SK-N-SH (cell line): ENCODE results near the gene HAUS8. TPM values are rescaled to one million over a fixed set of nuclear protein-coding genes. Genes with fewer than 3 reads are reported as not detected.

Experiments
- CTCF ChIA-PET: fragments of 300-600, 350-600 bp; formaldehyde crosslinking; extraction: SDS; loops from one replicate; lab custom pipeline; 2021; lab: Yijun Ruan, JAX
- POLR2A ChIA-PET: fragments of 350-600 bp; sonication (Branson Sonifier 250); formaldehyde crosslinking; extraction: SDS; loops from one replicate; lab custom pipeline; 2020; ENCODE audit warnings: antibody characterized with exemption, inconsistent platforms; lab: Yijun Ruan, JAX
- DNase-seq: peaks from one replicate; pipeline ENCODE4 v3.0.0; 2012
- H2AFZ ChIP-seq: fragments of 200-600 bp; sonication (generic); 2 replicates; pipeline ENCODE4 v1.8.1; 2016; ENCODE audit warnings: antibody characterized with exemption, mild to moderate bottlenecking, low read depth
- H3F3A ChIP-seq: fragments of 200-600 bp; sonication (generic); replicated peaks from 2 replicates; pipeline ENCODE3; 2016; ENCODE audit warnings: antibody characterized with exemption, mild to moderate bottlenecking; ENCODE audit not compliant: insufficient read depth
- H3K27ac ChIP-seq, 2 experiments: fragments of 200-500 bp in 1 of 2; fragments of 200-600 bp in 1 of 2; sonication (Bioruptor generic) in 1 of 2; sonication (generic), shearing (Covaris generic) in 1 of 2; 2 replicates each; pipeline versions ENCODE4 v1.5.1 to v1.6.1; 2014 to 2016; ENCODE audit warnings: low read depth in 2 of 2, inconsistent platforms in 1 of 2, low read length in 1 of 2, mild to moderate bottlenecking in 1 of 2, mixed read lengths in 1 of 2
- H3K27me3 ChIP-seq: fragments of 200-600 bp; sonication (generic), shearing (Covaris generic); 2 replicates; pipeline ENCODE4 v1.6.1; 2016; ENCODE audit warnings: mixed run types; ENCODE audit not compliant: insufficient read depth
- H3K36me3 ChIP-seq, 2 experiments: fragments of 200-500 bp in 1 of 2; fragments of 200-600 bp in 1 of 2; sonication (Bioruptor generic) in 1 of 2; sonication (generic) in 1 of 2; replicated peaks in 1 of 2; 2 replicates each; pipeline versions ENCODE3 to v1.5.1; 2014 to 2016; ENCODE audit warnings: low read length in 1 of 2, mild to moderate bottlenecking in 1 of 2; ENCODE audit not compliant: insufficient read depth in 2 of 2, control insufficient read depth in 1 of 2
- H3K4me1 ChIP-seq, 2 experiments: fragments of 200-500 bp in 1 of 2; fragments of 200-600 bp in 1 of 2; sonication (Bioruptor generic) in 1 of 2; sonication (generic), shearing (Covaris generic) in 1 of 2; 2 replicates each; pipeline versions ENCODE4 v1.5.1 to v1.6.1; 2014 to 2016; ENCODE audit warnings: low read depth in 1 of 2, low read length in 1 of 2, mixed run types in 1 of 2; ENCODE audit not compliant: insufficient read depth in 2 of 2, control insufficient read depth in 1 of 2
- H3K4me2 ChIP-seq: fragments of 200-600 bp; sonication (generic), shearing (Covaris generic); 2 replicates; pipeline ENCODE4 v1.6.1; 2017; ENCODE audit warnings: mixed run types
- H3K4me3 ChIP-seq, 2 experiments: fragments of 200-500 bp in 1 of 2; fragments of 200-600 bp in 1 of 2; sonication (Bioruptor generic) in 1 of 2; sonication (generic), shearing (Covaris generic) in 1 of 2; 2 replicates each; pipeline versions ENCODE4 v1.5.1 to v1.8.1; 2014 to 2016; ENCODE audit warnings: low read depth in 2 of 2, inconsistent platforms in 1 of 2, low read length in 1 of 2, mild to moderate bottlenecking in 1 of 2, mixed read lengths in 1 of 2, moderate library complexity in 1 of 2
- H3K79me2 ChIP-seq: fragments of 200-600 bp; sonication (generic); 2 replicates; pipeline ENCODE4 v1.8.1; 2017; ENCODE audit warnings: mild to moderate bottlenecking; ENCODE audit not compliant: insufficient read depth
- H3K9ac ChIP-seq: fragments of 200-600 bp; sonication (generic); 2 replicates; pipeline ENCODE4 v1.6.1; 2017; ENCODE audit warnings: mixed run types
- H3K9me2 ChIP-seq: fragments of 200-600 bp; sonication (generic); 2 replicates; pipeline ENCODE4 v1.6.1; 2017; ENCODE audit warnings: mixed run types
- H3K9me3 ChIP-seq: fragments of 200-600 bp; sonication (generic); 2 replicates; pipeline ENCODE4 v1.6.1; 2017; ENCODE audit warnings: mixed run types, mild to moderate bottlenecking, moderate library complexity
- H4K20me1 ChIP-seq: fragments of 200-600 bp; sonication (generic); 2 replicates; pipeline ENCODE4 v1.6.1; 2017; ENCODE audit warnings: mild to moderate bottlenecking, mixed run types; ENCODE audit not compliant: insufficient read depth
- CHD2 ChIP-seq: fragments of 150-350 bp; IDR thresholded peaks from 2 replicates; pipeline ENCODE4 v1.6.1; 2018; ENCODE audit warnings: low read length; ENCODE audit not compliant: partially characterized antibody
- ELF1 ChIP-seq: IDR thresholded peaks from 2 replicates; pipeline ENCODE4 v1.4.0; 2012
- EP300 ChIP-seq, 2 experiments: IDR thresholded peaks; 2 replicates each; pipeline versions ENCODE4 v1.4.0 to v1.6.1; 2012; ENCODE audit warnings: borderline replicate concordance in 1 of 2, low read depth in 1 of 2, low read length in 1 of 2
- FOSL2 ChIP-seq: IDR thresholded peaks from 2 replicates; pipeline ENCODE4 v1.4.0; 2012; ENCODE audit warnings: low read depth, mild to moderate bottlenecking, moderate library complexity, borderline replicate concordance
- FOXM1 ChIP-seq: IDR thresholded peaks from 2 replicates; pipeline ENCODE4 v1.4.0; 2012; ENCODE audit warnings: low read depth, mild to moderate bottlenecking
- JUND ChIP-seq: IDR thresholded peaks from 2 replicates; pipeline ENCODE4 v1.4.0; 2012
- MEF2A ChIP-seq: IDR thresholded peaks from 2 replicates; pipeline ENCODE4 v1.4.0; 2012; ENCODE audit warnings: low read depth, borderline replicate concordance
- MXI1 ChIP-seq: IDR thresholded peaks from 2 replicates; pipeline ENCODE4 v1.6.1; 2012; ENCODE audit warnings: mild to moderate bottlenecking, low read depth, low read length, improper control_type of control experiment
- NFIC ChIP-seq: IDR thresholded peaks from 2 replicates; pipeline ENCODE4 v1.4.0; 2012; ENCODE audit warnings: borderline replicate concordance
- PBX3 ChIP-seq: IDR thresholded peaks from 2 replicates; pipeline ENCODE4; 2012
- RAD21 ChIP-seq: IDR thresholded peaks from 2 replicates; pipeline ENCODE4 v1.6.1; 2012; ENCODE audit warnings: mild to moderate bottlenecking, low read length
- RFX5 ChIP-seq: IDR thresholded peaks from 2 replicates; pipeline ENCODE4 v1.6.1; 2012; ENCODE audit warnings: mild to moderate bottlenecking, improper control_type of control experiment, low read length
- SMC3 ChIP-seq: IDR thresholded peaks from 2 replicates; pipeline ENCODE4 v1.6.1; 2012; ENCODE audit warnings: low read depth, low read length, improper control_type of control experiment
- TAF1 ChIP-seq: IDR thresholded peaks from 2 replicates; pipeline ENCODE4 v1.6.1; 2012; ENCODE audit warnings: low read depth, mild to moderate bottlenecking, low read length, moderate library complexity, borderline replicate concordance
- TCF12 ChIP-seq: IDR thresholded peaks from 2 replicates; pipeline ENCODE4 v1.4.0; 2012
- YY1 ChIP-seq: IDR thresholded peaks from 2 replicates; pipeline ENCODE4 v1.4.0; 2012; ENCODE audit warnings: low read depth, mild to moderate bottlenecking
- WGBS: methylation state at CpG from one replicate; pipeline ENCODE4 v1.1.6; 2017; ENCODE audit warnings: low lambda C conversion rate; 5-methylcytosine and 5-hydroxymethylcytosine counted together
- polyA plus RNA-seq, 3 experiments: library from polyadenylated mRNA; depleted of rRNA; stranded (reverse); fragments of >200 nt; gene quantifications; 2 replicates each; pipeline ENCODE4 v1.2.3, GENCODE V29; 2012
- TF ChIP-seq, protein P1 (sequence below): fragments of 150-350 bp; IDR thresholded peaks from 2 replicates; pipeline ENCODE4 v1.6.1; 2017; ENCODE audit warnings: antibody characterized with exemption, low read length, low read depth, borderline replicate concordance
- TF ChIP-seq, protein P2 (sequence below): IDR thresholded peaks from 2 replicates; pipeline ENCODE4 v1.6.1; 2012; ENCODE audit warnings: mild to moderate bottlenecking, low read depth, low read length, moderate library complexity
- TF ChIP-seq, protein P3 (sequence below): IDR thresholded peaks from 2 replicates; pipeline ENCODE4 v1.4.0; 2012; ENCODE audit warnings: low read depth

Gene HAUS8
- polyA plus RNA-seq, 1 of the 3 experiments (the other 2 are of a cell fraction): 9.6 TPM

DNA sequence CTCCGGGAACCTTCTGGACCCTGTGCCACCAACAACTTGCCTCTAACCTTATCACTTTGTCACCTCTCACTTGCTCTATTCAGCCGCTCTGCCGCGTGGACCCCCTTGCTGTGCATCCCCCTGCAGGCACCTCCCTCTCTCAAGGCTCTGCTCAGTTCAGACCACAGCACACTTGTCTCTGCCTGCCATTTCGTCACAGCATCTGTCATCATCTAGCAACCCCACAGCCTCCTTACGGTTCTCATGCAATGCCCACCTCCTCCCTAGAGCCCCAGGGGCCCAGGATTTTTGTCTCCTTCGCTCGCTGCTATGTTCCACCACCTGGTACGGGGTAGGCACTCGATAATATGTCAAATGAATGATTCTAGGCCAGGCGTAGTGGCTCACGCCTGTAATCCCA lies 4.8 kb downstream of the HAUS8 start (continued):
- TF ChIP-seq, protein P1, sequence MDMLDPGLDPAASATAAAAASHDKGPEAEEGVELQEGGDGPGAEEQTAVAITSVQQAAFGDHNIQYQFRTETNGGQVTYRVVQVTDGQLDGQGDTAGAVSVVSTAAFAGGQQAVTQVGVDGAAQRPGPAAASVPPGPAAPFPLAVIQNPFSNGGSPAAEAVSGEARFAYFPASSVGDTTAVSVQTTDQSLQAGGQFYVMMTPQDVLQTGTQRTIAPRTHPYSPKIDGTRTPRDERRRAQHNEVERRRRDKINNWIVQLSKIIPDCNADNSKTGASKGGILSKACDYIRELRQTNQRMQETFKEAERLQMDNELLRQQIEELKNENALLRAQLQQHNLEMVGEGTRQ: no peak
- TF ChIP-seq TCF12 (no peak), NFIC (no peak)

GRCh38 chr19:17069193-17069592 lies 6.1 kb downstream of the HAUS8 start:
- Histone ChIP-seq H3K9me3 (0 out of 2 replicates have a peak, but pooled peaks cover under 1% of the 10 kb centered on the region), H3K9me2 (no peaks in the 10 kb centered on the region), H4K20me1 (no peaks in the 10 kb centered on the region), H3K9ac (no peak overlapping the region), H3K4me1 (peaks cover 0 to 3% of the 10 kb centered on the region in 2 experiments; a peak in 1 of 4 replicates), H3K27ac (no peak overlapping the region), H3K4me3 (no peak overlapping the region), H3F3A (peaks cover 11% of the 10 kb centered on the region), H3K79me2 (peaks cover 39% of the 10 kb centered on the region), H3K4me2 (no peak overlapping the region), H2AFZ (no peak overlapping the region), H3K27me3 (no peaks in the 10 kb centered on the region), H3K36me3 (peaks cover 0 to 4% of the 10 kb centered on the region in 2 experiments)
- TF ChIP-seq MXI1 (no peak), TAF1 (no peak), RAD21 (no peak), FOXM1 (no peak), PBX3 (no peak), RFX5 (no peak), SMC3 (no peak), MEF2A (no peak), YY1 (no peak)
- TF ChIP-seq, protein P1: no peak
- 86% methylated on average over 5 of the region's 9 CpGs for WGBS
- ChIA-PET CTCF (interaction anchor here (0.5 to 4.0 kb wide), 5 partner anchors 9 to 213 kb away, joined by 3 to 32 read pairs (median 4); partner anchors contain the start of gene ANKLE1), POLR2A (interaction anchor here (0.7 kb wide), 1 partner anchor 145 kb away, joined by 5 read pairs; no protein-coding TSS in a partner anchor)
- no peak for DNase-seq

DNA sequence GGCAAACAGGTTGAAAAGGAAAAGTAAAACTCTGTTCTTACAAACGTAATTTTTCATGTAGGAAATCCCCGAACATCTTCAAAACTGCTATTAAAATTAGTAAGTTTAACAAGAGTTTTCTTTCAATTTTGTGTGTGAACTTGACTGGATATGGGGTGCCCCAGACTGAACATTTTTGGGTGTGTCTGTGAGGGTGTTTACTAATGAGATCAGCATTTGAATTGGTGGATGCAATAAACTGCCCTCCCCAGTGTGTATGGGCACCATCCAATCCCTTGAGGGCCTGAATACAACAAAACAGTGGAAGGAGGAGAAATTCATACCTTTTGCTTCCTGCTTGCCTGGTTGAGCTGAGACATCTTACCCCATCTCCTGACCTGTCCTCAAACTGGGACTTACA lies 11.8 kb downstream of the HAUS8 start:
- Histone ChIP-seq H3K79me2 (peaks cover 34% of the 10 kb centered on the region), H4K20me1 (no peaks in the 10 kb centered on the region), H3K4me1 (no peaks in the 10 kb centered on the region), H3K27ac (no peak overlapping the region), H3K27me3 (no peaks in the 10 kb centered on the region), H3K9me2 (no peaks in the 10 kb centered on the region), H3K36me3 (peaks cover 12 to 30% of the 10 kb centered on the region in 2 experiments), H3K4me2 (no peak overlapping the region), H3F3A (peaks cover 11% of the 10 kb centered on the region), H2AFZ (no peak overlapping the region), H3K4me3 (no peak overlapping the region), H3K9me3 (0 out of 2 replicates have a peak, but pooled peaks cover 4% of the 10 kb centered on the region), H3K9ac (no peak overlapping the region)
- CTCF ChIA-PET: interaction anchor here (0.7 kb wide), 1 partner anchor 11 kb away, joined by 3 read pairs; no protein-coding TSS in a partner anchor
- POLR2A ChIA-PET: no interaction called here
- 95% methylated on average over 2 of the region's 2 CpGs for WGBS
- DNase-seq: no peak
- TF ChIP-seq ELF1 (no peak), JUND (no peak), NFIC (no peak), FOXM1 (no peak), YY1 (no peak), MXI1 (no peak), EP300 (IDR thresholded peaks at IDR 0.05; ENCODE audit: borderline replicate concordance in 1 of 2, low read depth in 1 of 2, low read length in 1 of 2) (no peak), FOSL2 (no peak), TCF12 (no peak), RAD21 (no peak), CHD2 (no peak)
- TF ChIP-seq, protein P2, sequence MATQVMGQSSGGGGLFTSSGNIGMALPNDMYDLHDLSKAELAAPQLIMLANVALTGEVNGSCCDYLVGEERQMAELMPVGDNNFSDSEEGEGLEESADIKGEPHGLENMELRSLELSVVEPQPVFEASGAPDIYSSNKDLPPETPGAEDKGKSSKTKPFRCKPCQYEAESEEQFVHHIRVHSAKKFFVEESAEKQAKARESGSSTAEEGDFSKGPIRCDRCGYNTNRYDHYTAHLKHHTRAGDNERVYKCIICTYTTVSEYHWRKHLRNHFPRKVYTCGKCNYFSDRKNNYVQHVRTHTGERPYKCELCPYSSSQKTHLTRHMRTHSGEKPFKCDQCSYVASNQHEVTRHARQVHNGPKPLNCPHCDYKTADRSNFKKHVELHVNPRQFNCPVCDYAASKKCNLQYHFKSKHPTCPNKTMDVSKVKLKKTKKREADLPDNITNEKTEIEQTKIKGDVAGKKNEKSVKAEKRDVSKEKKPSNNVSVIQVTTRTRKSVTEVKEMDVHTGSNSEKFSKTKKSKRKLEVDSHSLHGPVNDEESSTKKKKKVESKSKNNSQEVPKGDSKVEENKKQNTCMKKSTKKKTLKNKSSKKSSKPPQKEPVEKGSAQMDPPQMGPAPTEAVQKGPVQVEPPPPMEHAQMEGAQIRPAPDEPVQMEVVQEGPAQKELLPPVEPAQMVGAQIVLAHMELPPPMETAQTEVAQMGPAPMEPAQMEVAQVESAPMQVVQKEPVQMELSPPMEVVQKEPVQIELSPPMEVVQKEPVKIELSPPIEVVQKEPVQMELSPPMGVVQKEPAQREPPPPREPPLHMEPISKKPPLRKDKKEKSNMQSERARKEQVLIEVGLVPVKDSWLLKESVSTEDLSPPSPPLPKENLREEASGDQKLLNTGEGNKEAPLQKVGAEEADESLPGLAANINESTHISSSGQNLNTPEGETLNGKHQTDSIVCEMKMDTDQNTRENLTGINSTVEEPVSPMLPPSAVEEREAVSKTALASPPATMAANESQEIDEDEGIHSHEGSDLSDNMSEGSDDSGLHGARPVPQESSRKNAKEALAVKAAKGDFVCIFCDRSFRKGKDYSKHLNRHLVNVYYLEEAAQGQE: no peak
- TF ChIP-seq, protein P3, sequence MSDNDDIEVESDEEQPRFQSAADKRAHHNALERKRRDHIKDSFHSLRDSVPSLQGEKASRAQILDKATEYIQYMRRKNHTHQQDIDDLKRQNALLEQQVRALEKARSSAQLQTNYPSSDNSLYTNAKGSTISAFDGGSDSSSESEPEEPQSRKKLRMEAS: no peak
- TF ChIP-seq, all 33 proteins: peak for 0
